GM19438 (cell line): Measurements from ENCODE around the gene TF.

ENCODE experiments used
- ATAC-seq: cut with Tn5 transposase; IDR thresholded peaks from one replicate; pipeline ENCODE4 v1.9.1; 2021; ENCODE audit warnings: low read depth; ENCODE audit not compliant: unreplicated experiment

TF gene

DNA sequence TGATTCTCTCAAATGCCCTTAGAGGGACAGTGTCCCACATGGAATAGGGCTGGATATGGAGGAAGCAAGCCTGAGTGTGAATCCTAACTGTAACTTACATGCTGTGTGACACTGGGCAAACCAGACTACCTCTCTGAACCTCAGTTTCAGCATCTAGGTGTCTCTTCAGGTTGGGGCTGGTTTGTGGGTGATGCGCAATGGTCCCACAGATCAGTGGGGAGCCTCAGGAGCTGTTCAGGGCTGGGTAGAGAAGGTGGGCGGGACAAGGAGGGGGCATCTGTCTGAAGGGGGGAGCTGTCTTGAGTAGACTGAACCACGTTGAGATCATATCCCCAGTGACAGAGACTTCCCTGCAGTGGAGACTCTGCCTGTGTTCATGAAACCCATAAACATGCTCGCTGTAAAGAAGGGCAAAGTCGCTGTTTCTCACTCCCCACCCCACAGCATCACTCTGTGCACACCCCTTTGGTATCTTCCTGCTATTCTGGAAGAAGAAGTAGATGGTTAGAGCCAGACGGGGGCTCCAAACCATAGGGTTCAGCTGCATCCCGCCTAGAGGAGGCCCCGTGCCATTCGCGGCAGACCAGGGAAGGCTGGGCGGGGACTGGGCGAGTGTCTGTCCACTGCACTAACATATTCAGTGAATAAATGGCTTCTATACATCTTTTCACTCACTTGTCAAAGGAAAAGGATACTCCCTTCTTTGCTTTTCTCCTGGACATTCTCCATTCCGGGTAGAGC lies 87.9 kb downstream of the TF start:
- ATAC-seq, result no peak

GRCh38 chr3:133834621-133835417 lies 88.6 kb downstream of the TF start:
- ATAC-seq, result no peak

DNA sequence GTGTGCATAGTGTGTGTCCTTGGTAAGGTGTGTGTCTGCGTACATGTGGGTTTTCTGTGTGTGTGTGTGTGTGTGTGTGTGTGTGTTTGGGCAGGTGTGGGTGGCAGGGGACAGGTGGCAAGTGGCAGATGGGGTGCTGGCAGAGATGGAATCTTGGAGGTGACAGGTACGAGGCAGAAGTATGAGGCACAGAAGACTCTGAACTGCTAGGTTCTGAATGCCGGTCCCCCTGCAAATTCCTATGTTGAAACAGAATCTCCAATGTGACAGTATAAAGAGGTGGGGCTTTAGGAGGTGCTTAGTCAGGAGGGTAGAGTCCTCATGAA lies 89.2 kb downstream of the TF start:
- no peak for ATAC-seq

DNA sequence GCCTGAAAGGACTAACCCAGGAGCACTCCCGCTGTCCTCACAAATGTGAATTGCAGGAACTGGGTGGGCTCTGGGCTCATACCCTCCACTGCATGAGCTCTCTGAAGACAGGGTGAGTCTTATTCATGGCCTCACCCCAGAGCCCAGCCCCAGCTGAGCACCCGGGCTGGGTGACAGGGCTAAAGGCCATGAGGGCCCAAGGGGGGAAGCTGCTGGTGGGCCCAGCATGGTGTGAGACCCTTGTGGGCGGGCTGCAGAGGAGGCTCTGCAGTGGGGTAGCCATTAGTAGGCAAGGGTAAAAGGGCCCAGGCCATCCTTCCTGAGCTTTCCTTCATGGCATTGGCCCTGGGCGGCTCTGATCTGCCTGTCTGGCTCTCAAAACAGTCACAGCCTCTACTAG lies 89.8 kb downstream of the TF start:
- no peak for ATAC-seq

DNA sequence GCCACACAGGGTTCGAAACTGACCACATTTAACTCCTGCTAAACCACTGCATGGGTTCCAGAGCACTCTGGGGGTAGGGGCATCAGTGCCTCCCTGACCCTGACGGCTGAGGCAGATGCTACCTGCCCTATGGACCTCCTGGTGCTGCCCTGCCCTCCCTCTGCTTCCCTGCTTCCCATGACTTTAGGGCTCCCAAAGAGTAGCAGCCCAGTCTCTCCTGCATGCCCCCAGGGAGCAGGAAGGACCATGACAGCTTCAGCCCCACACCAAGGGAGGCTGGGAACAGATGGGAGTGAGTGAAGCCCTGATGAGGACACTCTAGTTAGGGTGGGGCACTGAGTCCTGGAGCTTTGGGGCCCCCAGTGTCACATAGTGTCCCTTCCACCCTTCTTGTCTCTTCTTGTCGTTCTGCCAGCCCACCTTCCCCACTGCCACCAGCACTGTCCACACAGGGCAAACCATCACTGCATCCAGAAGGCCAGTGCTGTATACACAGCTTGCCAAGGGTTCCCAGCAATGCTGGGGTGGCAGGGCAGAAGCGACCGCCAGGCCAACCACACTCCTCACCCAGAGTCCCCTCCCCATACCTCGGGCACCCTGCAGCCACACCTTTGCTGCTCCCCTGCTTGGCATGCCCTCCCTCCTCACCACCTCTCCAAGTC lies 90.4 kb downstream of the TF start:
- ATAC-seq, result no peak

GRCh38 chr3:133837487-133838295 lies 91.5 kb downstream of the TF start:
- no peak for ATAC-seq

DNA sequence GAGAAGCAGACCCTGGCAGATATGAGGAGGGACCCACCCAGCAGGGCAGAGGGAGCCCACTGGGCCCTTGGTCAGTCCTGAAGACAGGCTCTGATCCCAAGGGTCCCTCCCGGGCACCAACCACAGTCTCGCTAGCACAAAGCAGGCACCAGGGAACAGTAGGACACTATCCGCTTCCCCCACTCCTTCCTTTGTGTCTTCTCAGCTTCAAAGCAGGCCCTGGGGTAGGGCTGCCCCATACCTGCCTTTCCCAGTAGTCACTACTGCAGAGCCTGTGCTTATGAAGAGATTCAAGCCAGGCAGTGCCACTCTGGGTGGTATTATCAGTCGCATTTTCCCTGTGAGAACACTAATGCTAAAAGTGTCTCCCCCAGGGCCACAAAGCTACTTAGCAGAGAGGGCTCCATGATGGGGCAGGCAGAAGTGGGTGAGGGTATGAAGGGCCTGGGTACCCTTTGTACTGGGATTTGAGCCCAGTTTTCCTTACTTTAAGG lies 92.2 kb downstream of the TF start:
- no peak for ATAC-seq

- no peak for ATAC-seq
These were observed 93.0 kb downstream of the TF start for GRCh38 chr3:133838916-133839800.

DNA sequence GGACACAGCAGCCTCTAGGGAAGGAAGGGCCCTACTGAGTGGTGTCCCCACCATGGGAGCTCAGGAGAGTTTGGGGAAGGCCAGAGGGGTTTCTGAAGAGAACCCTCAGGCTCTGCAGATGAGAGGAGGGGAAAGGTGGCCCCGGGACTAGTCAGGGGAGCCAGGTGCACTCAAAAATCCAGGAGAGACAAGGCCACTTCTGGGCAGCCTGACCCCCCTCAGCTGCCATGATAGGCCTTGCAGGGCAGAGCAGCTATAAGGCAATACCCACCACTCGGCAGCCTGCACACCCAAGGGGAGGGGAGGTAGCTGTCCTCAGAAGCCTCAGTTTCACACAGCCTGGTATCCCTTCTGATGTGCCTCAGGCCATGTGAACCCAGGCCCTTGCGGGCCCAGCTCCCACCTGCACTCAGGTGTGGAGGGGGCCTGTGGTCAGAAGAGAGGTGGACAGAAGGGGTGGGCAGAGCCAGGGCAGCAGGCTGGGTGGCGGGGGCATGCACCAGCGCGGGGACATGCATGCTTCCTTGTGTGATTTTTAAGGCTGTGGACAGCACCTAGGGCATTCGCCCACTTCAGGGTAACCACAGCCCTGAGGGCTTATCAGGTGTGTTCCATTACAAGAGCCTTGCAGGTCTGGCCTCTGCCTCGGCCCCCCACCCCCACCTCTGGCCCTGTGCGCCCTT lies 94.0 kb downstream of the TF start:
- no peak for ATAC-seq

DNA sequence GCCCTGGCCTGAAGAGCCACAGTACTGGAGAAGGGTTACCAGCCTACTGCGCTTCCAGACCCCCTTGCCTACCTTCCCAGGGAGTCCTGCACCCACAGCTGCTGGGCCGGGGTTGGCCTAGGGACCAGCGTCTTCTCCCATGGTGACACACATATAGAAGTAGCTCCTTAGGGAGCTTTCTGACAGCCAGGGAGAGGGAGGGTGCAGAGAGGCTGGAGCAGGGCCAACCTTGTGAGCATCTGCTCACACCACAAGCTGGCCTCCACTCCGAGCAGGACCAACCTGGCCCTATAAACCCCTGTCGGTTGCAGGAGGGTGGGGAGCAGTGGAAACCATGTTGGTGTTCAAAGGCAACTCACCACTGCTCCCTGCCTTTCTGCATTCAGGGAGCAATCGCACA lies 94.6 kb downstream of the TF start:
- no peak for ATAC-seq

GRCh38 chr3:133841196-133841595 lies 95.0 kb downstream of the TF start:
- ATAC-seq, result no peak

- ATAC-seq, result no peak
These were observed 96.0 kb downstream of the TF start for GRCh38 chr3:133842158-133842557.

GRCh38 chr3:133843634-133844033 lies 97.4 kb downstream of the TF start:
- no peak for ATAC-seq

DNA sequence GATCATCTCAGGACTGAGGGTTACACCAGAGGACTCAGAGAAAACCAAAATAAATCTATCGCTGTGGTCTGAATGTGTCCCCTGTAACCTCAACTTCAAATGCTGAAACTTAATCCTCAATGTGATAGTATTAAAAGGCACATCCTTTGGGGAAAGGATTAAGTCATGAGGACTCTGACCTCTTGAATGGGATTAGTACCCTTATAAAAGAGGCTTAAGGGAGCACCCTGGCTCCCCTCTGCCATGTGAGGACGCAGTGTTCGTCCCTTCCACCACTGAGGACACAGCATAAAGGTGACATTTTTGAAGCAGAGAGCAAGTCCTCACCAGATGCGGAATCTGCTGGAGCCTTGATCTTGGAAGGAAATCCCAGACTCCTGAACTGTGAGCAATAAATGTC lies 98.9 kb downstream of the TF start:
- ATAC-seq, result no peak
